NCI-H2196 treated with DMSO at 0.1 percent for 48 hours (cell line): ENCODE measurements around the gene APOA4.

Experiments used
- DNase-seq: peaks from one replicate; lab custom pipeline; 2025; ENCODE audit not compliant: unreplicated experiment; lab: John Stamatoyannopoulos, UW

The APOA4 gene

GRCh38 chr11:116830184-116830912, 7.2 kb upstream of the APOA4 start:
- DNase-seq = no peak

- no peak for DNase-seq
Observed at GRCh38 chr11:116829525-116830183, 6.5 kb upstream of the APOA4 start, which contains the start of gene APOC3. TSS of gene APOC3 (plus strand) at chr11:116829907. CDS start at chr11:116830583, 676 bp downstream.

- DNase-seq = no peak
Observed at GRCh38 chr11:116828632-116829524, 5.8 kb upstream of the APOA4 start.

GRCh38 chr11:116827461-116827860, 4.4 kb upstream of the APOA4 start:
- no peak for DNase-seq

- no peak for DNase-seq
Observed at GRCh38 chr11:116826751-116827431, 3.8 kb upstream of the APOA4 start.

GRCh38 chr11:116825854-116826750, 3.0 kb upstream of the APOA4 start:
- DNase-seq = no peak

- DNase-seq = no peak
Observed at GRCh38 chr11:116825434-116825833, 2.3 kb upstream of the APOA4 start.

GRCh38 chr11:116822575-116822974, 529 bp downstream of the APOA4 start:
- DNase-seq = no peak

GRCh38 chr11:116821050-116821918, 1.8 kb downstream of the APOA4 start:
- DNase-seq = no peak

GRCh38 chr11:116819049-116819448, 4.1 kb downstream of the APOA4 start:
- no peak for DNase-seq

GRCh38 chr11:116814502-116814901, 8.6 kb downstream of the APOA4 start:
- no peak for DNase-seq

GRCh38 chr11:116813781-116814471, 9.2 kb downstream of the APOA4 start:
- DNase-seq = no peak

GRCh38 chr11:116813170-116813569, 9.9 kb downstream of the APOA4 start:
- no peak for DNase-seq

- DNase-seq = no peak
Observed at GRCh38 chr11:116812109-116812508, 11.0 kb downstream of the APOA4 start.

- DNase-seq = no peak
Observed at GRCh38 chr11:116811194-116811593, 11.9 kb downstream of the APOA4 start.

- no peak for DNase-seq
Observed at GRCh38 chr11:116808262-116809175, 14.6 kb downstream of the APOA4 start.

- DNase-seq = no peak
Observed at GRCh38 chr11:116807601-116808261, 15.4 kb downstream of the APOA4 start.
